HEK293T (cell line): ENCODE data around the gene CCDC88C.

Experiments used
- BHLHE40 ChIP-seq: fragments of 450-650 bp; IDR thresholded peaks from 2 replicates; pipeline ENCODE4 v1.6.1; 2016; ENCODE audit warnings: mild to moderate bottlenecking, moderate library complexity, borderline replicate concordance
- ELF4 ChIP-seq: fragments of 450-650 bp; IDR thresholded peaks from 2 replicates; pipeline ENCODE4 v1.6.1; 2017; ENCODE audit warnings: antibody characterized with exemption
- FOXA1 ChIP-seq: fragments of 450-650 bp; IDR thresholded peaks from 2 replicates; pipeline ENCODE4 v1.6.1; 2016; ENCODE audit warnings: mild to moderate bottlenecking
- FOXK2 ChIP-seq: fragments of 450-650 bp; IDR thresholded peaks from 2 replicates; pipeline ENCODE4 v1.6.1; 2016; ENCODE audit warnings: mild to moderate bottlenecking
- FOXM1 ChIP-seq: fragments of 450-650 bp; IDR thresholded peaks from 2 replicates; pipeline ENCODE4 v1.6.1; 2017; ENCODE audit warnings: mild to moderate bottlenecking, borderline replicate concordance
- L3MBTL2 ChIP-seq: fragments of 450-650 bp; conservative IDR thresholded peaks from 2 replicates; pipeline ENCODE4 v1.6.1; 2016; ENCODE audit warnings: mild to moderate bottlenecking
- NFRKB ChIP-seq: fragments of 450-650 bp; IDR thresholded peaks from 2 replicates; pipeline ENCODE4 v1.6.1; 2016; ENCODE audit warnings: mild to moderate bottlenecking, moderate library complexity
- PKNOX1 ChIP-seq: fragments of 450-650 bp; IDR thresholded peaks from 2 replicates; pipeline ENCODE4 v1.6.1; 2016
- SP1 ChIP-seq: fragments of 450-650 bp; IDR thresholded peaks from 2 replicates; pipeline ENCODE4 v1.6.1; 2017
- TARDBP ChIP-seq: fragments of 450-650 bp; IDR thresholded peaks from 2 replicates; pipeline ENCODE4 v1.6.1; 2016
- ZNF384 ChIP-seq: fragments of 450-650 bp; IDR thresholded peaks from 2 replicates; pipeline ENCODE4 v1.6.1; 2016

- TF ChIP-seq FOXK2 (no peak), ELF4 (no peak), FOXM1 (no peak), FOXA1 (no peak), PKNOX1 (no peak), BHLHE40 (no peak), L3MBTL2 (no peak), NFRKB (no peak), TARDBP (no peak), ZNF384 (no peak), SP1 (no peak)
These were observed 145.0 kb downstream of the CCDC88C start for GRCh38 chr14:91272341-91273272.
